Measurements from ENCODE around the gene DAPK1.

DNA sequence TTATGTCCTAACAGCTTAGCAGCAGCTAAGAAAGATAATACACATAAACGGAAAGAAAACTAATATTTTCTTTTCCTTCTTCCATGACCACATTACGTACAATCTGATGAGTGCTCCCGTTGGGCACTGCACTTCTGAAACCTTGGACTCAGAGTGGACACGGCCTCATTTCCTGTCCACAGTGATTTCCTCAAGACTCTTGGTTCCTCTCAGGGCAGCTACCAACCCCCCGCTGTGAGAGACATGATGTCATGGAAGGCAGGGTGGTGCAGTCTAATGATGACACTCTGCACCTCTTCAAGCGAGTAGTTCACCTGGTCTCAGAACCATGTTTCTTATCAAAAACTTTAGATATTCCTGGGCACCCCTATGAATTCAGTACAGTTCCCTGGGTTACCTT, 159.5 kb downstream of the DAPK1 start:
- TF ChIP-seq, protein P1, sequence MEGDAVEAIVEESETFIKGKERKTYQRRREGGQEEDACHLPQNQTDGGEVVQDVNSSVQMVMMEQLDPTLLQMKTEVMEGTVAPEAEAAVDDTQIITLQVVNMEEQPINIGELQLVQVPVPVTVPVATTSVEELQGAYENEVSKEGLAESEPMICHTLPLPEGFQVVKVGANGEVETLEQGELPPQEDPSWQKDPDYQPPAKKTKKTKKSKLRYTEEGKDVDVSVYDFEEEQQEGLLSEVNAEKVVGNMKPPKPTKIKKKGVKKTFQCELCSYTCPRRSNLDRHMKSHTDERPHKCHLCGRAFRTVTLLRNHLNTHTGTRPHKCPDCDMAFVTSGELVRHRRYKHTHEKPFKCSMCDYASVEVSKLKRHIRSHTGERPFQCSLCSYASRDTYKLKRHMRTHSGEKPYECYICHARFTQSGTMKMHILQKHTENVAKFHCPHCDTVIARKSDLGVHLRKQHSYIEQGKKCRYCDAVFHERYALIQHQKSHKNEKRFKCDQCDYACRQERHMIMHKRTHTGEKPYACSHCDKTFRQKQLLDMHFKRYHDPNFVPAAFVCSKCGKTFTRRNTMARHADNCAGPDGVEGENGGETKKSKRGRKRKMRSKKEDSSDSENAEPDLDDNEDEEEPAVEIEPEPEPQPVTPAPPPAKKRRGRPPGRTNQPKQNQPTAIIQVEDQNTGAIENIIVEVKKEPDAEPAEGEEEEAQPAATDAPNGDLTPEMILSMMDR (IDR thresholded peaks at IDR 0.05): no peak
- no peak for TF ChIP-seq POLR2A (IDR thresholded peaks at IDR 0.05)

Measured in testis (tissue), 2 donors.